Transverse colon (tissue), 4 donors: ENCODE results near the gene SLC25A23.

ENCODE experiments used
- CTCF ChIP-seq, 5 experiments: fragments of 200-600 bp in 3 of 5; fragments of 450-650 bp in 2 of 5; sonication (generic) in 3 of 5; IDR thresholded peaks; 1 replicate in 2 of 5; 2 replicates in 3 of 5; pipeline ENCODE4 v1.5.1; 2016 to 2017; ENCODE audit warnings: antibody characterized with exemption in 5 of 5, inconsistent platforms in 3 of 5, mild to moderate bottlenecking in 2 of 5, moderate library complexity in 1 of 5
- EP300 ChIP-seq: sonication (generic); formaldehyde crosslinking; IDR thresholded peaks from one replicate; pipeline ENCODE4 v1.6.1; 2017; ENCODE audit warnings: antibody characterized with exemption, low read depth
- POLR2A ChIP-seq: fragments of 450-650 bp; IDR thresholded peaks from one replicate; pipeline ENCODE4 v1.6.1; 2016; ENCODE audit warnings: antibody characterized with exemption, mild to moderate bottlenecking, moderate library complexity
- POLR2AphosphoS5 ChIP-seq, 3 donors: sonication (generic); formaldehyde crosslinking; IDR thresholded peaks; one replicate each; pipeline ENCODE4 v1.6.1; 2016; ENCODE audit warnings: antibody characterized with exemption in 3 of 3

GRCh38 chr19:6393074-6393982 is 66.3 kb downstream of the SLC25A23 start, which contains the start of gene GTF2F1:
- TF ChIP-seq CTCF (IDR thresholded peaks at IDR 0.05): peak in 3 of 5 experiments; percentile 14 to 31 (median 17)
- TF ChIP-seq POLR2A: peak; percentile 48
- peak in 2 of 3 donors; percentile 44 to 55 for TF ChIP-seq POLR2AphosphoS5 (IDR thresholded peaks at IDR 0.05)
- no peak for TF ChIP-seq EP300
